DMS153 (cell line): Measurements from ENCODE around the gene IFI44L.

ENCODE experiments used
- DNase-seq: peaks from one replicate; lab custom pipeline; 2025; lab: John Stamatoyannopoulos, UW

The IFI44L gene

DNA sequence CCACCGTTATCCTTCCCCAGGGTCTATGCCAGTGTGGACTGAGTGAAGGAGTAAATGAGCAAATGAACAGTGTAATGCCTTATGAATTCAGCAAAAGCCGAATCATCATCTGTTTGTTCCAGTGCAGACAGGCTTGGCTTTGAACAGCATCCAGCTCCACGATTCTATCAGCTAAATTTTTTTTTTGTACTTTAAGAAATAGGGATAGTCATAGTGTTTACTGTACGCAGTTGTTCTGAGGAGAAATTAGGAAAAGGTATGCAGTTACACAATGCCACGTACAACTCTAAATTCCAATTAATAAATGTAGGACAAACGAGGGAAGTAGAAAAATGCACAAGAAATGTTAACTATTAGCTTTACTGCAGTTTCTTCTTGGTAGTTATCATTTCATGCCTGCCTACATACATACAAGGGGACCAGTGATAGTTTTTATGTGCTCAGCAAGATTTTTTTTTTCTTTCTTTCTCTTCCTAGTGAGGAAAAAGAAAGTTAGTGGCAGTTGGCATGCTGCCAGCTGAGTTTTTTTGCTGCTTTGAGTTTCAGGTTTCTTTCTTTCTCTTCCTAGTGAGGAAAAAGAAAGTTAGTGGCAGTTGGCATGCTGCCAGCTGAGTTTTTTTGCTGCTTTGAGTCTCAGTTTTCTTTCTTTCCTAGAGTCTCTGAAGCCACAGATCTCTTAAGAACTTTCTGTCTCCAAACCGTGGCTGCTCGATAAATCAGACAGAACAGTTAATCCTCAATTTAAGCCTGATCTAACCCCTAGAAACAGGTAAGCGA, at the start of gene IFI44L:
Gene IFI44L (plus strand): TSS at position 646 of the 777 bp plus-strand sequence. CDS start 7,468 bp downstream, outside the sequence.
- no peak for DNase-seq

DNA sequence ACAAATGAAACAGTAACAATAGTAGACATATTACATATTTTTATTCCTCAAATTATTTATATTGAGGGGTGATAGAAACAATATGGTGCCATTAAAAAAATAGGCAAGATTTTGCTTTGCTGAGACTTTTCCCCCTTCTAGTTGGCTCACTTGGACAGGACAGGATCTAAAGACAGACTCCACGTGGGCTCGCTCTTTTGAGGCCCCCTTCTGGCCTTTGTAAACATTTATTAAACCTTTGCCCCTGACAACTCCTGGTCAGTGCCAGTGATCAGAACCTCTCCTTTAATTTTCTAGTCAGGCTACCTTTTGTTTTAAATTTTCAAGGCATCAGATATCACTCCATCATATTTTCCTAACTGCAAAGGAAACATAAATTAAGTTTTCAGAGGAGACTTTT, 49.7 kb upstream of the IFI44L start:
- no peak for DNase-seq

DNA sequence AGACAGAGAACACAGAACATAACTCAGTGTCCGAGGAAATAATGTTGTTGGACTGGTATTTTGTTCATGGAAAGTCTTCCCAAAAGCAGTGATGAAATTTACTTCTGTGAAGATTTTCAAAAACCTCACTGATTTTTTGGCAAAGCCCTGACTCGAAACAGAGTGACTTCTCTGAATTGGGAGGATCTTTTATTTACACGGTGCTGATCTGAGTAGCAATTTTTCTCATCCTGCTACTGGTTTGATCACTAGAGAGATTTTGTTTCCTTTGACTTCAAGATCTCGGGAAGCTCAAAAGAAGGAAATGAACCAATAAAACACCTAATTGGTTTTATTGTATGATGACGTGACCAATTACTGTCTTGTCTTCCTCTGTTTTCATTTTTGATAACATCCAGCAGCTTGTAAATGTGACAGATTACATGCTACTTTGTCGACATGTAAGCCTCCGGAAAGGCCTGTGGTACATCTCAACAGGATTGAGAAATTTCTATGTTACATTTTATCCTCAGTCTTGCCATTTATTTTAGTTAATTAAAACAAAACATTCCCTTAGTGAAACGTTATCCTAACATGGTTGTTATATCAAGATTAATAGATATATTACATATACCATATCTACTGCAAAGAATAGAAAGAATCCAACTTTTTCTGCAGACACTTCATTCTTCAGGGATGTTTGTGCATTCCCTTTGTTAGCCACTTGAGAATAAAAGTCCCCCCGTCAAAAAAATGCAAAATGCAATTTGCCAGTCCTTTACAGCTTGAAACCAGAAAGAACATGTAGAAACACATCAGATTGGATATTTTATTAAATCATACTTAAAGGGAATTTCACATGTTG, 42.8 kb upstream of the IFI44L start:
- DNase-seq = no peak

DNA sequence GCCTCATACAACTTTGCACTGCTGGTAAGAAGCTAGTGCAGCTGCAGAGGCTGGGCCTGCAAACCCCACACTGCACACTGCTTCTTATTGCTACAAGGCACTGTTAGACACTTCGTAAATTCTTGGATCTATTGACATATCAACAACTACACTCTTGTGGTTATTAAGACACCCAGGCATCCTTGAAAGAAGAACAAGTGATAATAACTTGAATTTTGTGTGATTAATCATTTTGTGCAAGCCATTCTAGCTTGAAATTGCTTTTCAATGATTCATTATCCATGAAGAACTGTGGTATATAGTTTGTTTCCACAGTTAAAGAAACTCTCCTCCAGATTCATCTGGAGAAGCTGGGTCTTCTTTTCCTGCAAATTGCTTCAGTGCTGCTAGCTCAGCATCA, 33.7 kb upstream of the IFI44L start:
- no peak for DNase-seq

DNA sequence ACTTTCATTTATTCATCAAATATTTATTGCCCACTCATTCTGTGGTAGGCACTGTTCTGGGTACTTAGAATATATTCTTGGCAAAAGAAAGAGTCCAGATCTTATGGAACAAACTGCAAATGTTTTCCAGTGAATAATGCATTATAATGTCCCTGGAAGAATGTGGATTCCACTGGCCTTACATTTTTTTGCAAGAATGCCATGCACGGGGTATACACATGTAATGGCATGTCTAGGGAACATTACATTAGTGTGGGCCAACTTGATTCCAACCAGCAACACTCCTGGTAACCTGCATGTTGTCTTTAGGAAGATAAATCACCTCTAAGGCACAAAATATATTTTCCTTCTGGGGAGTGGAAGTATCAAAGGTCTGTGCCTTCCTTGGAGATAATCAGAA, 33.0 kb upstream of the IFI44L start:
- no peak for DNase-seq

DNA sequence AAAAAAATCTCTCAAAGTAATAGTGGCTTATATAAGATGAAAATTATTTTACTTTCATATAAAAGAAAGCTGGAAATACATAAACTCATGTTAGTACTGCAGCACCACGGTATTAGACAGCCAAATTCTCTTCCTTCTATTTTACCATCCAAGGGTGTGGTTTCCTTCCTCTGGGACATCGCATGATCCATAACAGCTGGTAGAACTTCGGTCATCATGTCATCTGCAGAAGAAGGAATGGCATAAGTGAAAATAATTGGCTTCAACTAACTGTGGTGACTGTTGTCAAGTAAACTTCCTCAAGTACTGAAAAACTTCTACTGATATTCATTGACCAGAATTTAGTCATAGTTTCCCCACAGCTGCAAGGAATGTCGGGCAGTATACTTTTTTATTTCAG, 28.3 kb upstream of the IFI44L start:
- no peak for DNase-seq

DNA sequence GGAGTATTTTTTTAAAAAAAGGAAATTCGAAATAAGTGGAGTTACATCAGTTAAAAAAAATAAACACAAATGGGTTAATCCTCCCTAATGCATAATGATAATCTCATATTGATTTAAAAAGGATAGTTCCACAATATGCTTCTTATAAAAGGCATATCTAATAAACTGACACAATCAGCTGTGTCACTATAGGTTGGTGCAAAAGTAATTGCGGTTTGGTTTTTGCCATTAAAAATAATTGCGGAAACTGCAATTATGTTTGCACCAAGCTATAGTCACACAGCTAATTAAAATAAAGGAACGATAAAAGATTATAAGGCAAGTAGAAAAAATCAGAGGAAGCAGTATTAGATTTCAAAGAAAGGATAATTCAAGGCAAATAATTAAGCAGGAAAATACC, 21.0 kb upstream of the IFI44L start:
- DNase-seq = no peak

DNA sequence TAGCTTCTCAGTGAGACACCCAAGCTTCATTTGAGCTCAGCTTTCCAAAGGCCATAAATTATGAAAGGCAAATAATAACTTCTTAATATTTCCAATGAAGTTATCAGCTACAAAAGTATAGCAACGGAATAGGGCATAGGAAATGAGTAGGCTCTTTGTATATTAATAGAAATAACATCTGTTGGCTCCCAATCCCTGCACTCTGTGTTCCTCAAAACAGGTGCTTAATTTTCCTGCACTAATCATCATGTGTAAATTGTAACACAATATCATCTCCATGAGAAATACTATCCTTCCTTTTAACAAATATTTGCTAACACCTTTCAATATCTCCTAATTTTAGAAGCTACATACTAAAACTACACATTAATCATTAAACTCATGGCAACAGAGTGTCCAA, 19.2 kb upstream of the IFI44L start:
- DNase-seq = no peak

DNA sequence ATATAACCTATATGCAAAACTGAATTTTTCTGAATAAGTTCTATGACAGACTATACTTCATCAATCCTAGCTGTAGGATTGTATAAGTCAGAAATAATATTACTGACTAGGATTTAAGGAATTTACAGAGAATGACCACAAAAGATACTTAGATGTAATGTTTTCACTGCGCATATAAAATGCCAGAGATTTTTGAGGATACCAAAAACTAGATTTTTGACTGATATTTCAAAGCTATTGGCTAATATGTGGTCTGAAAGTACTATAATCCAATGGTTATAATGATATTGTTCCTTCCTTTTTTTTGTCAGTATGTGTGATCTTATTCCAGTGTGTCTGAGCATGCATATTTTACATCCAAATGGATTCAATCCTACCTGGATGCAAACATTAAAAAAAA, 17.0 kb upstream of the IFI44L start:
- no peak for DNase-seq

DNA sequence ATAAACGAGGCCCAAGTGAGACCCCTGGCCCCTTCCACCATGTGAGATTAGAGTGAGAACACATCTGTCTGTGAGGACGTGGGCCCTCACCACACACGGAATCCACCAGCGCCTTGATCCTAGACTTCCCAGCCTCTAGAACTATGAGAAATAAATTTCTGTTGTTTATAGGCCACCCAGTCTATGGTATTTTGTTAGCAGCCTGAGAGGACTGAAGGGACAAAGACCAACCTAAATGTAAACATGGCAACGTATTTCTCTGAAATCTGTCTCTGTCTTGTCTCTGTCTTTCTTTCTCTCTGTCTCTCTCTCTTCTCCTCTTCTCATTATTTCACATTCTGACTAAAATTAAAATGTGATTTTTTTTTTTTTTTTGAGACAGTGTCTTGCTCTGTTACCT, 15.6 kb upstream of the IFI44L start:
- DNase-seq = no peak

DNA sequence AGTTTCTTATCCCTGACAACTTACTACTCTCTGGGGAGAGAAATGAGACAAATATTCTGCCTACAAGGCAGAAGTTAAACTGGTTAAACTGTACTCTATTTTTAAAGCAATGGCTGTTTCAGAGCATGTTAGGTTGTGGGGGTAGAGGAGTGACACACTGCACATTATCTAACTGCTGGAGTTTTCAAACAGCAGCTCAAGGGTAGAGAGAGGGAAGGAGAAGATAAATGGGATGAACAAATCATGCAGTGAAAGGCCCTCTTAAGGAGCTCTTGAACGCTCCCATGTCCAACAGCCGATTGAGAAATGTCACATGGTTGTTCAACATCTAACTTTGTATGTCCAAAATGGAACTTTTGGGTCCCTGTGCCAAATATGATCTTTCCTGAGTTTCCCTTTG, 14.0 kb upstream of the IFI44L start:
- DNase-seq = no peak

DNA sequence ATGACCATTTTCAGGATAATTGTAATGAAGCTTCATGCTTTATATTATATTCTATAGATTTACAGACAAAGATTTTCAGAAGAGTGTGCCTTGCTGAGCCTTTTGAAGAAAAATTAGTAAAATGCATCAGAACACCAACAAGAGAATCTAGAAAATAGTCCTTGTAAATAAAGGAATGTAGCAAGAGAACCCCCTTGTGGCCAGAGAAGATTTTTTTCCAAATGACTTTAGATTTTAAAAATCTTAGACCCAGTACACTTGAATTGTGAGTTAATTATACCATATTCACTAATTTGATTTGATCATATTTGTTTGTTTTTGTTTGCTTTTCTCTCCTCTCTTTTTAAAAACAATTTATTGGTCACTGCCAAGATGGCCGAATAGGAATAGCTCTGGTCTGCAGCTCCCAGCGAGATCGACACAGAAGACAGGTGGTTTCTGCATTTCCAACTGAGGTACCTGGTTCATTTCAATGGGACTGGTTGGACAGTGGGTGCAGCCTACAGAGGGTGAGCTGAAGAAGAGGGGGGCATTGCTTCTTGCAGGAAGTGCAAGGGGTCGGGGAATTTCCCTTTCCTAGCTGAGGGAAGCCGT, 12.8 kb upstream of the IFI44L start:
- no peak for DNase-seq

DNA sequence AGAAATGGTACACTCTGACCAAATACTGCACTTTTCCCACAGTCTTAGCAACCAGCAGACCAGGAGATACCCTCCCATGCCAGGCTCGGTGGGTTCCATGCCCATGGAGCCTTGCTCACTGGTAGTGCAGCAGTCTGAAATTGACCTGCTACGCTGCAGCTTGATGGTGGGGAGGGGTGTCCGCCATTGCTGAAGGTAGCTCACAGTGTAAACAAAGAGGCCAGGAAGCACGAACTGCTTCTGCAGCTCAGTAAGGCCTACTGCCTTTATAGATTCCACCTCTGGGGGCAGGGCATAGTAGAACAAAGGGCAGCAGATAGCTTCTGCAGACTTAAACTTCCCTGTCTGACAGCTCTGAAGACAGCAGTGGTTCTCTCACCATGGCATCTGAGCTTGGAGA, 12.3 kb upstream of the IFI44L start:
- DNase-seq = peak; percentile 11

DNA sequence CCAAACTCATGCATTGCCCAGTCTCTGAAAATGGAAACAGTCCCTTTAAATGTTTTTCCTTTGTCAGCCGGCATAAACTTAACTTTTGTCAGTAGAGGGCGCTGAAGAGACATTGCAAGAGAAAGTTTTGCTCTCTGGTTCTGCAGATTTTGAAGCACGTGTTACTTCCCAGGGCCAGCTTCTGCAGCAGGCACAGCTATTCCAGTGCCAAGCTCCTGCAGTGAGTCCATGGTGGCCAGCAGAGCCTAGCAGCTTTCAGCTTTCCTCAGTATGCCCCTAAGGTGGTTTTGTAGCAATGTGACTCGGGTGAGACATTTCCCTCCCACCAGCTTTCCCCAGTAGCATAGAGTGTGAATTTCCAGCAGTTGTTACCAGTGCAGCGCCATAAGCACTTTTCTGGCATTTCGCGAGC, 2.6 kb upstream of the IFI44L start:
- peak; percentile 66 for DNase-seq

DNA sequence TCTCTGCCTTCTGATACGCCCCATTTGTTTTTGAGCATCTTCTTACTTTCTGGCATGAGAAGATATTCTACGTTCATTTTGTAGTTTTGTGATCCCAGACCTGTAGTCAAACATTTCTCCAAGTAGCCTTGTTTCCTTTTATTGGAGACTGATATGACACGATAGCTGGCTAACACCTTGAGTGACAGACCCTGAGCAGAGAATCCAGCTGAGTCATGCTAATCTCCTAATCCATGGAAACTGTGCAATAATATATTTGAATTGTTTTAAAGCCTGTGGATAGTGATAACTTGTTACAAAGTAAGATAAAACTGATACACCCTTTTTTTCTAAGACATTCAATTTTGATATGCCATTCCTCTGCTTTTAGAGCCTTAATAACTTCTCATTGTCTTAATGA, 1.2 kb upstream of the IFI44L start:
- no peak for DNase-seq

DNA sequence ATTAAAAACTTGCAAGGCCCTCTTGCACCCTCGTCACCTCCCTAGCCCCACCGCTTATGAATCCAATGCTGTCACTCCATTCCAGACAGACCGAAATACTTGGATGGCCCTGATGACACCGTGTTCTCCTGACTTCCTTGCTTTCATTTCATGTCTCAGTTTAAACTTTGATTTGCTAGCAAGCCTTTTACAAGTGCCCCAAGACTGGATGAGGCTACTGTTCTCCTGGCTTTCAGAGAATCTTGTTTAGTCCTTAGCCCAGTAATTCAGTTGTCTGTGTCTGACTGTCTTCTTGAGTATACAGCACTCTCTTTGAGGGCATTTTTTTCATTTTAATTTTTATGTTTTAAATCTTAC, 824 bp upstream of the IFI44L start:
- DNase-seq = no peak

DNA sequence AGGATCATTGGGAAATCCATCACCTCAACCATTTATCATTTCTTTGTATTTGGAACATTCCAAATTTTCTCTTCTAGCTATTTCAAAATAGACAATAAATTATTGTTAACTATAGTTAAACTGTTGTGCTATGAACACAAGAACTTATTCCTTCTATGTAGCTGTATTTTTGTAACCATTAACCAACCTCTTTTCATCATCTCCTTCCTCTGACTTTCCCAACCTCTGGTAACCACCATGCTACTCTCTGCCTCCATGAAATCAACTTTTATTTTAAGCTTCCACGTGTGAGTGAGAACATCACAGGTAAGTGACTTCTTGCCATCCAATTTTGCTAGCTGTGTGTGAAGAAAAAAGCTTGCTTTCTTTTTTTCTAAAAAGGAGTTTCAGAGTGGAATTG, 418 bp downstream of the IFI44L start:
- DNase-seq = no peak

DNA sequence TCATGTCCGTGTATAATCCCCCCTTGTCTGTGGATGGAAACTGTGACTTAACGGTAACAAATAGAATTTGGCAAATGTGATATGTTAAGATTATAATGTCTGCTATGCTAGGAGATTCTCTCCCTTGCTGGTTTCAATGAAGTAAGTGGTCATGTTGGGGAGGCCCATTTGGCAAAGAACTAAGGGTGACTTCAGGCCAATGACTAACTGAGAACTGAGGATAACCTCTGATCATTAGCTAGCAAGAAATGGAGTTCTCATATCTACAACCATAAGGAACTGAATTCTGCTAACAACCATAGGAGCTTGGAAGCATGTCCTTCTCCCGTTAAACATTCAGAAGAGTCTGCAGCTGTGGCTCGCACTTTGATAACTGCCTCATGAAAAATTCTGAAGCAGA, 2.3 kb downstream of the IFI44L start:
- no peak for DNase-seq

DNA sequence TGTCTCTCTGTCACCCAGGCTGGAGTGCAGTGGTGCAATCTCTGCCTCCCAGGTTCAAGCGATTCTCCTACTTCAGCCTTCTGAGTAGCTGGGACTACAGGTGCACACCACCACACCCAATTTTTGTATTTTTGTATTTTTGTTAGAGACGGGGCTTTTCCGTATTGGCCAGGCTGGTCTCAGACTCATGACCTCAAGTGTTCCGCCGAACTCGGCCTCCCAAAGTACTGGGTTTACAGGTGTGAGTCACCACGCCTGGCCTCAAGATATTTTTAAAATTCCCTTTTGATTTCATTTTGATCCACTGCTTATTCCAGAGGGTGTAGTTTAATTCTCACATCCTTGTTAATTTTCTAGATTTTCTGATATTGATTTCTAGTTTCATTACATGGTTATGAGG, 3.8 kb downstream of the IFI44L start:
- DNase-seq = no peak

DNA sequence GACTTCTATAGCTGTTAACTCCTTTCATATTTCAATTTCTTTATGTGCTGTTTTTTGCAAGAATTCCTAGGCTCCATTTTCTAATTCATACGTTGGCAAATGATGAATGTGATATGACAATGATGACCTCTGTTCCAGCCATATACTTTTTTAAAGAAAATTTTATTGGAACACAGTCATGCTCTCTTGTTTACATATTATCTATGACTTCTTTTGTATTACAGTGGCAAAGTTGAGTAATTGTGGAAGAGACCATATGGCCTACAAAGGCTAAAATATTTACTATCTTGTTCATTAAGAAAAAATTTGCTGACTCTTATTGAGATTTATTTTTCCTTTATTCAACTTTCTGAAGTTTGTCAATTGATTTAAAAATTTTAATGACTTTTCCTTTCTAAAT, 7.1 kb downstream of the IFI44L start:
- DNase-seq = no peak

DNA sequence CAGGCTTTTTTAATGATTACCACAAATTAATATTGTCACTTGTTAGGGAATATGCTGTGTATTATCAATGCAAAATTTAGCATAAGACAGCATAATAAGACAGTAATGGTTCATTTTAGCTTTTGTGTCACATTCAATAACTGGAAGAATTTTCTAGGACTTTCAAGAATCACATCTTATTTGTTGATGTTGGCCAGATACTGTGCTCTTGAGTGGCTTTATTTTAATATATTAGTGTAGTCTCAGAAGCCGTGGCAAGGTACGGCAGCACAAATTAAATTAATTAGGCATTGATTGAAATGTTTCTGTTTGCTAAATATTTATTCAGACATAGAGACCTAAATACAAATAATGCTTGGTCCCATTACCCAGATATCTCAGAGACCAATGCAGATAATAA, 10.4 kb downstream of the IFI44L start:
- no peak for DNase-seq

DNA sequence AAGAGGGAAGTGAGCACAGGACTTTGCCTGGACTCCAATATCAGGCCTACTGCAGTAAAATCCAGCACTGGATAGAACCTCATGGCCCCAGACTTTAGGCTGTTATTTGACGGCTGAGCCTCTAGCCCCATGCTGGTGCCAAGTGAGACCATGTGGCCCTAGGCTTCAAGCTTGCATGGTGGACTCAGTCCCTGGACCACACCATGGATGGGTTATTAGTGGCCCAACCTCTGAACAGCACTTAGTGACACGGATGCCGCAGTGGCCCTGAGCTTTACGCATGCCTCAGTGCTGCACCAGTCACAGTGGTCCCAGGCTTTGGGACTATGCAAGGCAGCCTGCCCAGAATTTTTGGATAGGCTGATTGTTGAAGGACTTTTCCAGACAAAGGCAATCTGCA, 13.0 kb downstream of the IFI44L start:
- DNase-seq = no peak

DNA sequence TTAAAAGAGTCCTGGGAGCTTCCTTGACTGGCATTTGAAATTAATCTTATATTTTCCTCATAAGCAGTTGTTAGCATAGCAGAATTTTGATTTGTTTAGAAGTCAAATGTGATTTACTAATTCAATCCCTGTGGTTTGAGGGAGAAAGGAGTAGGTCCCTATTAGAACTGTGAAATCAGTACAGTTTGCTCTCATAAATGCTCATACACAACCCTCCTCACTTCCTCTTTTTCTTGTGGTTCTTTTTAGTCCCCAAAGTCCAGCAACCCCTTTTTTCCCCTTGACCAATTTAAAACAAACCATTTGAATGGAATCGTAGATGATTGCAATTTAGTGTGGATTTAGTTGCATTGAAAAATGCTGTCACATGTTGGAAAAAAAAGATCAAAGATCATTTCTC, 20.2 kb downstream of the IFI44L start:
- no peak for DNase-seq
